GM18498 (cell line): ENCODE results near the gene DUS3L.
"Not testable (repeated sequence)": the region's sequence is repeated elsewhere in the genome, so short reads cannot be mapped to it uniquely, and the experiment has no call there.

Experiments used
- ATAC-seq: cut with Tn5 transposase; IDR thresholded peaks from one replicate; pipeline ENCODE4 v1.9.1; 2021; ENCODE audit warnings: mild to moderate bottlenecking, moderate library complexity; ENCODE audit not compliant: unreplicated experiment

DUS3L gene

DNA sequence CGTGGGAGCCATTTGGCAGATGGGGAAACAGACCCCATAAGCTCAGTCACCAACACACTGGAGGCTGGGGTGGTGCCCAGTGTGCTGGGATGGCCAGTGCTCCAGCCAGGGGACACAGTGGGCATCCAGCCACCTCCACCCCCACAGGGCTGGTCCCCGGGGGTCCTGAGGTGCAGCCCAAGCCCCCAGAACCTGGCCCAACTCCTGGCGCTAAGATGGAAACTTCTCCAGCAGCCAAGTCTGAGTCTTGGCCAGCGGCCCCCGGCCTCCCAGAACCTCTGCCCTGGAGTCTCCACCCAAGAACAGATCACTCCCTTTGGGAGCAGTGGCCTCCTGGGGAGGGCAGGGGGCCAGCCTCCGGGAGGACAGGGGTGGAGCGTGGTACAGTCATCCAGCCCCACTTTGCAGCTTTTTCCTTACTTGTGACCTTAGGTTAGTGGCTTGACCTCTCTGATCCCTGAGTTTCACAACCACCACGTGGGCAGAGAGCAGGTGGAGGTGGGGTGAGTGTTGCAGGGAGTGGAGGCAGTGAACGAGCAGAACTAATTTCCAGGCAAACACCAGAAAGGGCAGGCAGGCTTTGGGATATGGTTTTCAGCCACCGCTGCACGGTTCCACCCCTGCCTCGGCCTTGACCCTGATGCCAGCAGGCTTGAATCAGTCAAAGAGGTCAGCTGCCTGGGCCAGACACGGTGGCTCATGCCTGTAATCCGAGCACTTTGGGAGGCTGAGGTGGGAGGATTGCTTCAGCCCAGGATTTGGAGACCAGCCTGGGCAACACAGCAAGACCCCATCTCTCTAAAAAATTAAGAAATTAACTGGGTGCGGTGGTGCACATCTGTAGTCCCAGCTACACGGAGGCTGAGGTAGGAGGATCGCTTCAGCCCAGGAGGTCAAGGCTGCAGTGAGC is 9.7 kb upstream of the DUS3L start:
- ATAC-seq: no peak

DNA sequence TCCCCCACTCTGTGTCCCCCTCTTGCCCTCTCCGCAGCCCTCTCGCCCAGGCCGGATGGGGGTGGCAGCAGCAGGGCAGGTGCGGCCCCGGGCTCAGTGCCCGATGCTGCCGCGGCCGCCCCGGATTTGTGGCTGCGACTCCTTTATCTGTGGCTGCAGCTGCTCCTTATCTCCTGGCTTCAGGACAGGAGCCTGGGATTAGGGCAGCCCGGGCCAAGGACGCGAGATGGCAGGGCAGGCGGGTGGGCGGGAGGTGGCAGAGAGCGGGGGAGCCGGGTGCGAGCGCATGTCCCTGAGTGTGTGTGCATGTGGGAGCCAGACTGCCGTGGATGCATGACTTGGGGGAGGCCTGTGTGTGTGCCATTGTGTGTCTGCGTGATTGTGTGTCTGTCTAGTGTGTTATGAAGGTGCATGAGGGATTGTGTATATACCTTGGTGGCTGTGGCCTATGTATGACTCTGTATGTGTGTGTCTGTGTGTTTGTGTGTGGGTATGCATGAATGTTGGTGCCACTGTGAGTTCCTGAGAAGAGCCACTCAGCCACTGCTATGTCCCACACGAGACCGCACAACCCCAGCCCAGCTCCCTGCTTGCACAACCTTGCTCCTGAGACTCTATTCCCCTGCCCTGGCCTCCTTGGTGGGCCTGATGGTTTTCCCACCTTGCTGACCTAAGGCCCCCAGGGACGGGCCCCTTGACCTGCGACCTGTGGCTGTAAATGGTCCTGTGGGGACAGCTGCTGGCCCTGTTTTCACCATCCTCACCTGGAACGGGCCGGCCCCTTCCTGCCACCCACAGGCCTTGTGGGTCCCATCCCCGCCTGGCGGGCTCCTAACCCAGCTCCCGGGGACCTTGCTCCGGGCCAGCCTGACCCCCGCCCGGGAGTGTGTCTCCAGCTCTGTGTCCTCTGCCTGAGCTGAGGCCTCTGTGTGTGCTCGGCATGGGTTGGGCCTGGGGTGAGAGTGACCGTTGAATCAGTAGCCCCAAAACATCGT is 8.6 kb upstream of the DUS3L start:
- no peak for ATAC-seq

DNA sequence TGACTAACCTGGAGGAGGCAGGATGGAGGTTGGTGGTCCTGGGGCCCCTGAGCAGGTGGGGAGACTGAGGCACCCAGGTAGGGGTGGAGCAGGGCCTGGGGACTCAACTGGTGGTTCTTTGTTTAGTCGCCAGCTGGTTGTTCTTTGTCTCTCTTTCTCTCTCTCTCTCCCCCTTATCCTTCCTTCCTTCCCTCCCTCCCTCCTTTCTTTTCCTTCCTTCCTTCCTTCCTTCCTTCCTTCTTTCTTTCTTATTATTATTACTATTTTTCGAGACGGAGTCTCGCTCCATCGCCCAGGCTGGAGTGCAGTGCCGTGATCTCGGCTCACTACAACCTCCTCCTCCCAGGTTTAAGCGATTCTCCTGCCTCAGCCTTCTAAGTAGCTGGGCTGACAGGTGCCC is 7.3 kb upstream of the DUS3L start:
- ATAC-seq: no peak

DNA sequence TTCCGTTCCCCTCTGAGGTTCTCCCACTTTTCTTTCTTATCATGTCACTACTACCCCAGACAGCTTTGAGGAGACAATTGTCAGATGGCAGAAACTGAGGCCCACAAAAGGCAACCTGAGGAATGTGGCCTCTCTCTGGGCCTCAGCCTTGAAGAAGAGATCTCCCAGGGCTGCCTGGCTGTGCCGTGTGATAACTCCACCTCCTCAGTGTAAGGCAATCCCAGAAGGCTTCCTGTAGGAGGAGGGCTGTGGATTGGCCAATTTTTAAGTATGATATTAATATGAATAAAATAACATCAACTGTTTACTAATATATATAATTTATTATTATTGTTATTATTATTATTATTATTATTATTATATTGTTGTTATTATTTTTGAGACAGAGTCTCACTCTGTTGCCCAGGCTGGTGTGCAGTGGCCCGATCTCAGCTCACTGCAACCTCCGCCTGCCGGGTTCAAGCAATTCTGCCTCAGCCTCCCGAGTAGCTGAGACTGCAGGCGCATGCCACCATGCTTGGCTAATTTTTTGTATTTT is 4.5 kb upstream of the DUS3L start:
- ATAC-seq: no peak

DNA sequence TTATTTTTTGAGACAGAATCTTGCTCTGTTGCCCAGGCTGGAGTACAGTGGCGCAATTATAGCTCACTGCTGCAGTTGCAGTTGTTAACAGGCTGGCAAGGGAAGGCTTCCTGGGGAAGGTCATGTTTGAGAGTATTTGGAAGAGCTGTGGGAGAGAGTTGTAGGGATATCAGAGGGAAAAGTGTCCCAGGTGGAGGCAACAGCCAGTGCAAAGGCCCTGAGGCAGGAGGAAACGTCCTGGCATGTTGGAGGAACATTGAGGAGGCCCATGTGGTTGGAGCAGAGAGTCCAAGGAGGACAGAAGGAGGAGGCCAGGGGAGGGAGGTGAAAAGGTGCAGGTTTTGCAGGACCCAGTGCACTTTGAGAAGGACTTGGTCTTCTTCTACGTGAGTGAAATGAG is 2.2 kb upstream of the DUS3L start:
- no peak for ATAC-seq

DNA sequence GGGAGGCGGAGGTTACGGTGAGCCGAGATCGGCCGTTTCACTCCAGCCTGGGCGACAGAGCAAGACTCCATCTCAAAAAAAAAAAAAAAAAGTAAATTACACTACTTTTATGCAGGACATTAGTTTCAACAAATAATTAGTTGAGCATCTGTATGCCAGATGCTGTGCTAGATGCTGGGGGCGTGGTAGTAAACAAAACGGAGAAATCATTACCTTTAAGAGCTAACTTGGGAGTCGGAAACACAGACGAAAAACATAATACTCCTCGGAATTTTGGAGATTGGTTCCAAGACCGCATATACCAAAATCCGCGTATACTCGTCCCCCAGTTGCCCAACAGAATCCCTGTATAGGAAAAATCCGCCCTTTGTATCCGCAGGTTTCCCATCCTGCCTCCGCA is 1.3 kb upstream of the DUS3L start:
- ATAC-seq: no peak

DNA sequence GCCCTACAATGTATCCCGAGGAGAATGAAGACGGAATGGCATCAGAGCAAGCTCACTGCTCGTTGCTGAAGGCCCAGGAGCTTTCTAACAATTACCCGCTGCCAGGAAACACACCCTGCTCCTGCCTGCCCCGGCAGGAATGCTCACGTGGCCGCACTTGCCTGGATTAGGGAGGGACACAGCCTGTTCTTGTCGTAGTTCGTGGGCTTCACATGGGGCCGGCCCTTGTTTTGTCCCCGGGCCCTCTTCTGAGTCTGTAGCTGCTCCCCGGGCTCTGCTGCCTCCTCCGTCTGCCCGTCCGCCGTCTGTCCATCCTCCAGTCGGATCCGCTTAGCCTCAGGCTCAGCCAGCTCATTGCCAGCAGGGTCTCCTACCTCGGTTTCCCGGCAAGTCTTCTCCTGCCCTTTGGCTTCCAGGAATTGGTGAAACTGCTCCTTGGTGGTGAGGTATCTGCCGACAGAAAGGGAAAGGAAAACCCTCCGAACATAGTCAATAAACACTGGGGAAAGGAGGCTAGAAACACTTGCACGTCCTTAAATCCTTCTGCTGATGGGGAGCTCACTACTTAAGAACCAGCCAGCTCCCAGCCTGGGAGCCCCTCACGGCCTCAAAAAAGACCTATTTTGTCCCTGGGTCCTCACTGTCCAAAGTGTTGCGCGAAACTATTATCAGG is 941 bp downstream of the DUS3L start:
- ATAC-seq: no peak

DNA sequence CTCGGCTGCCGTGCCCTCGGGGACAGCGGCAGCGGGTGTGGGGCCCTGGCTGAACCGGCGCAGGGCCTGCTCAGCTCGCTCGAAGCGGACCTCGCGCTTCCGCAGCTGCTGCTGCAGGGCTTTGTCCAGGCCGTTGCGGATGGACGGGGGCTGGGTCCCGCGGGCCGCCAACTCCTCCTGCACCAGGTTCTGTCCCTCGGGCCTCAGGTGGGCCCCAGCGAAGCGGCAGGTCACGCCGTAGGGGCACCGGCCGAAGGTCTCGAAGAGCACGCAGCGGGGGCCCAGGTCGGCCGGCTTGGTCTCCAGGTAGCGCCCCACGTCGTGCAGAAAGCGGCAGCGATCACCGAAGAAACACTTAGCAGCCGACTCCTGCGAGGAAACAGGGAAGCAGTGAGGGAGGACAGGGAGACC is 1.6 kb downstream of the DUS3L start:
- no peak for ATAC-seq

DNA sequence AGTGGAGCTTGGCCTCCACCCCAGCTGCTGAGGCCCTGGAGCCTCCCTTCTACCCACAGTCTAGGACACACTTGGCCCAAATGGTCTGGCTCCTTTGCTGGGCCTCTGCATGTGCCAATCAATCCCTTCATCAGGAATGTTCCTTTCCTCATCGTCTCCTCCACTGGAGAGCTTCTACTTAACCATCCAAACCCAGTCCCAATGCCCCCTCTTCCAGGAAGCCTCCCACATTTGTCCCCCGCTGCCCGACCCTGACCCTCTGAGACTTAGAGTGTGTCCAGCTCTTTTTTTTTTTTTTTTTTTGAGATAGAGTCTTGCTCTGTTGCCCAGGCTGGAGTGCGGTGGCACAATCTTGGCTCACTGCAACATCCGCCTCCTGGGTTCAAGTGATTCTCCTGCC is 2.5 kb downstream of the DUS3L start:
- ATAC-seq: no peak

DNA sequence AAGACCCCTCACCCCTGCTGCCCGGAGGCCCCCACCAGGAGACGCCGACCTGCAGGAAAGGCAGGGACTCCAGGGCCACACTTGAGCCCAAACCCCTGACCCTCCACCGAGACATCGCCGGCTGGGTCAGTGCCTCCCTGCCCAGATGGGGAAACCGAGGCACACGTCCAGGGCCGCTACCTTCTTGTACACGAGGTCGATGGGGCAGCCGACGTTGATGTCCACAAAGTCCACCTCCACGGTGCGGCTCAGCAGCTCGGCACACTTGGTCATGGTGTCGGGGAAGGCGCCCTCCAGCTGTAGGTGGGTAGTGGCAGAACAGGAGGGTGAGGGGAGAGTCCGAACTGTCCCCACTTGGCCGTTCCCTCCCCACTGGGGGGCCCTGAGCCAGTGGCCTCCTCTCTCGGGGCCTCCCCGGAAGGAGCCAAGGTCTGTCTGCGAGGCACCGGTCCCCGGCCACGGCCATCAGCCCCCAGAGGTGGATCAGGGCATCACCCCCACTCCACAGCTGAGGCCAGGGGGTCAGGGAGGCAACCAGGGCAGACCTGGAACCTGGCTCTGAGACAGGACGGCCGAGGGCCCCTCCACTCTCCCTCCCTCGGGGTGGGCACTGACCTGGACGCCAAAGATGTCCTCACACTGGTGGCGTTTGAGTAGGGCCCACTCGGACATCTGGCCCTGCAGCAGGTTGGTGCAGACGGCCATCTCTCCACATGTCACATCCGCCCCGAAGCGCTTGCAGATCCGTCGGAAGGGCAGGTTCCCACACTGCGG is 3.4 kb downstream of the DUS3L start:
- no peak for ATAC-seq

DNA sequence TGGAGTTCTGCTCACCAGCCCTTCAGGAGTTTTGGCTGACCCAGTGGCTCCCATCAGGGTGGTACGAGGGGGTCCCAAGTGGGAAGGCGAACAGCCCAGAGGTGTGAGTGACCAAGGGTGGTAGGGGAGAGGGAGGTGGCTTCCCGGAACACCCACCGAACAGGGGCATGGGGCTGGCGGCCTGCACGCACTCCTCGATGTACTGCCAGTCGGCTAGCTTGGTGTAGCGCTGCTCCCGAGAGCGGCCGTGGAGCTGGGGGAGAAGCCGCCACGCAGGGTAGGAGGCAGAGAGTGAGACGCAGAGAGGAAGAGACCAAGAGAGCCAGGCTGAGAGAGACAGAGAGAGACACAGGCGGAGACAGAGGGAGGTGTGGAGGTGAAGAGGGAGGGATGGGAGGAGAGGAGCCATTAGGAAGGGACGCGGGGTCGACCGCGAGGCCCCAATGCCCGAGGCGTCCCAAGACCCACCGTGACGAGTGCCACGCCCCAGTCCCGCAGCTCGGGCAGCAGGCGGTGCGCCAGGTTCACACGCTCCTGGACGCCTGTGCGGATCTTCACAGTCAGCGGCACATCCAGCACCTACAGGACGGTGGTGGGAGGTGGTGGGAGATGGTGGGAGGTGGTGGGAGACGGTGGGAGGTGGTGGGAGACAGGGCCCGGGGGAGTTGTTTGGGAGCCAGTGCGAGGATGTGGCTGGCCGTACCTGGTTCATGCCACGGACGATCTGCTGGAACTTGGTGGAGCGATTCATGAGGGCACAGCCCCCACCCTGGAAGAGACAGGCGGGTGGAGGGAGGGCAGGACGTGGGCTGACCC is 4.2 kb downstream of the DUS3L start:
- no peak for ATAC-seq

DNA sequence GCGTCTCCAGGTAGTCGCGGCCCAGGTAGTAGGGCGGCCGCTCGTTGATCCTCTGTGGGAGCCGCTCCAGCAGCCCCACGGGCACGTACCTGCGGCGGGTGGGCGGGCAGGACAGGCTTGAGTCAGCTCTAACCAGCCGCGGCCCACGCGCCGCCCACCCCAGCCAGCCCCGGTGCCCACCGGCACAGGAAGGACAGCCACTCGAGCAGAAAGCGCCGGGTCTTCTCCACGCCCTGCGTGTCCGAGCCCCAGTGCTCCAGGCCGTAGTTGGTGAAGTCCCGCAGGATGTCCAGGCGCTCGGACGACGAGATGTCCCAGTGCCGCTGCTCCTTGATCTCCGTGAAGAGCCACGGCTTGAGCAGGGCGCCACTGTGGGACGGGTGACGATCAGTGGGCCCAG is 5.5 kb downstream of the DUS3L start:
- no peak for ATAC-seq

DNA sequence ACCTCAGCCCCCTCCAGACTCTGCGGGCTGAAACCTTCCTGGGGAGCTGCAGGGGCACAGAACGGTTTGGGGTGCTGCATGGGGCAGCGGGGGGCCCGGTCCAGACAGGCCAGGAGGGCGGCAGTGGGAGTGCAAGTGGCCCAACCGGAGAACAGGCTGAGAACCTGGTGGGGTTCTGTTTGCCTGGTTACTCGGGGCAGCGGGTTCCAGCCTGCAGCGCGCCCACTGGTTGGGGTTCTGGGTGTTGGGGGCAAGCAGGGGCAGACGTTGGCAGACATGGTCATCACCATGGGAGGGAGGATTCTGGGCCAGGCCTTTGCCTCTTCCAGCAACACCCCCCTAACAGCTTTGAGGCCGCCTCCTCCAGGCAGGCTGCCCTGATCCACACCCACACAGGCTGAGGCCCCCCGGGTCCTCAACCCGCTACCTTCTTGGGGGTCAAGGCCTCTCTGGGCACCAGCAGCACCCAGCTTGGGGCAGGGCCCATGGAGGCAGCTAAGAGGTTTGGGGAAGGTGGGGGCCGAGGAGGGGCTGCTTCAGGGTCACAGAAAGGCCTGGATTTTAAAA is 6.3 kb downstream of the DUS3L start, which contains the start of gene PRR22:
TSS of gene PRR22 (minus strand) at position 166 of the 567 bp plus-strand sequence. CDS start at position 80, 86 bp downstream.
- no peak for ATAC-seq

DNA sequence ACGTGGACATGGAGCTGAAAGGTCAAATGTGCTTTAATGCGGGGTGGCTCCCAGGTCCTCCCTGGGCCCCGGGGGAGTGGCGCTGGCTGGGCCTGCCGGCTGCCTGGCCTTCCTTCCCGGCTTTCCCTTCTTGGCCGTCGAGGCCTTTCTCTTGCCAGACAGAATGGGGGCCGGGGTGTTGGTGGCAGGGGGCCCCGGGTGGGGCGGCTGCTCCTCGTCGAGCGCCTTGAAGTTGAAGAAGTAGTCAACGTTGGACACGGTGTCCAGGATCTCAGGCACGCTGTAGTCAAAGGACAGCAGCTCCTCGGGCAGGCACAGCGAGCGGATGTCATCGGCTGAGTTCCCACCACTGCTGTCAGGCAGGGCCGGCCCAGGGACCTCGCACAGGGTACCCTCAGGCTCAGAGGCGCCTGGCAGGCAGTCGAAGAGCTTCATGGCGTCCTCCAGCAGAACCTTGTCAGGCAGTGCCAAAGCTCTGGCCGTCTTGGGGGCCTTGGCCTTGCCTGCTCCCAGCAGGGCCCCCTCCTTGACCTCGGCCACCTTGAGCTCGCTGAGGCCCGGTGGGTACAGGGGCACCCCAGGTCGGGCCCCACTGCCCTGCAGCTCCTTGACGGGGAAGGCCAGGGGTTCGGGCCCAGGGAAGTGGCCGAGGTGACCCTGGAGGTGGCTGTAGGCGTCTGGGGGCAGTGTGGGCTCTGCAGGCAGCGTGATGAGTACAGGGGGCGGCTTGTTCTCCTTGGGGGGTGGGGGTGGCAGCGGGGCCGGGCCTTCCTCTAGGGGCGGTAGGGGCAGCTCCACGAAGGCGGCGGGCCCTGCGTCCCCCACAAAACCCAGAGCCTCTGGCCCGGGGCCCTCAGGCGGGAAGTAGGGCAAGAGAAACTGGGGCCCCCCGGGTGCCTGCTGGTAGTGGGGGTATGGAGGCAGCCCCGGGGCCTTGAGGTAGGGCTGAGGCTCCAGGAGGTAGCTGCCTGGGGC is 7.7 kb downstream of the DUS3L start:
- no peak for ATAC-seq

DNA sequence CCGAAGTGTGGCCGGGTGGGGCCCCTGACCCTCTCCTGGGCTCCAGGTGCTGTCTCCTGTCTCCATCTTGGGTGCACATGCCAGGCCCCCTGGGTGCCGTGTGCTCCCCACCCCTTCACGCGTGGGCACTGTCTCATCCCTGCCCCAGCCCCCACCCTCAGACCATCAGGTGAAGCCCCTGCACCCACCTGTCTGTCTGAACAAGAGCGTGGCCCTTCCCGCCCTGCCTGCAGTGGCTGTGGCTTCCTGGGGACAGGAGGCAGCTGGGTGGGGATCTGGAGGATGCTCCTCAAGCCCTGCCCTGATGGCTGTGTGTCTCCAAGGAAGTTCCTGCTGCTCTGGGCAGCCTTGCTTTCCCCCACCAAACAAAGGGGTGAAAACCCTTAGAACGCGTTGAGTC is 8.6 kb downstream of the DUS3L start:
- ATAC-seq: no peak

DNA sequence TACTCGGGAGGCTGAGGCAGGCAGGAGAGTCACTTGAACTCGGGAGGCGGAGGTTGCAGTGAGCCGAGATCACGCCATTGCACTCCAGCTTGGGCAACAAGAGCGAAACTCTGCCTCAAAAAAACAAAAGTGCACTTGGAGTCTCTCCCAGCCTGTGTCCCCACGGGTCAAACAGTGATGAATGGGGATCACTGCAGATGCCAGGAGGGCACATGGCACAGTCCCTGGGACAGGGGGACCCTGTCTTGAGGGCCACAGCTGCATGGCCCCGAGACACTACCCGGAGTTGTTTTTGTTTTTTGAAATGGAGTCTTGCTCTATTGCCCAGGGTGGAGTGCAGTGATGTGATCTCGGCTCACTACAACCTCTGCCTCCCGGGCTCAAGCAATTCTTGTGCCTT is 10.0 kb downstream of the DUS3L start:
- not testable (repeated sequence) for ATAC-seq

DNA sequence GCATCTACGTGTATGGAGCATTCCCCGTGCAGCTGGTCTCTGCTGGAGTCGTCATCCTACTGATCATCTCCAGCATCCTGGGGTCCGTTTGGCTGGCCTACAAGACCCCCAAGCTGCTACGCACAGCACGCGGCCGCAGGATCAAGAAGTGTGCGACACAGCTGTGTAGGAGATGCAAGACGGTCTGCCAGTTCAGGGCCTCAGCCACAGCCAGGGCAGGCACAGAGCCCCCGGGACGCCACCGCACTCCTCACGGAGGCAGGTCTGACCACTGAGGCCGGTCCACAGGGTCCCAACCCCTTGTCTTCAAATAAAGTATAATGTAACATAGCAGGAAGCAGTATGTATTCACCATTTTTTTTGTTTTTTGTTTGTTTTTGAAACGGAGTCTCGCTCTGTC is 12.6 kb downstream of the DUS3L start:
- ATAC-seq: no peak
